NCI-H446 (cell line): ENCODE data around the gene MRPL14.
A peak's percentile ranks its signal among the peaks of the same experiment; 100 is the strongest.
"Not testable (repeated sequence)": the region's sequence is repeated elsewhere in the genome, so short reads cannot be mapped to it uniquely, and the experiment has no call there.

Source experiments
- DNase-seq, 2 experiments: peaks; one replicate each; lab custom pipeline; 2025; lab: John Stamatoyannopoulos, UW

Gene MRPL14

GRCh38 chr6:44097782-44098317 is 29.4 kb downstream of the MRPL14 start:
- no peak for DNase-seq

- DNase-seq: peak; percentile 57 to 73
These were observed 30.6 kb downstream of the MRPL14 start for GRCh38 chr6:44096612-44097011.

GRCh38 chr6:44095243-44095623 is 32.0 kb downstream of the MRPL14 start:
- not testable (repeated sequence) for DNase-seq

- DNase-seq: no peak
These were observed 32.6 kb downstream of the MRPL14 start for GRCh38 chr6:44094403-44095242.

- DNase-seq: no peak
These were observed 33.4 kb downstream of the MRPL14 start for GRCh38 chr6:44093750-44094402.

GRCh38 chr6:44093066-44093465 is 34.2 kb downstream of the MRPL14 start:
- DNase-seq: no peak

- DNase-seq: no peak
These were observed 35.0 kb downstream of the MRPL14 start for GRCh38 chr6:44091981-44092884.

GRCh38 chr6:44091356-44091755 is 35.9 kb downstream of the MRPL14 start:
- DNase-seq: not testable (repeated sequence)

GRCh38 chr6:44090465-44090864 is 36.8 kb downstream of the MRPL14 start:
- DNase-seq: no peak

GRCh38 chr6:44088827-44089590 is 38.2 kb downstream of the MRPL14 start:
- DNase-seq: no peak

- no peak for DNase-seq
These were observed 39.6 kb downstream of the MRPL14 start for GRCh38 chr6:44087623-44088022.

GRCh38 chr6:44086931-44087574 is 40.2 kb downstream of the MRPL14 start:
- no peak for DNase-seq

GRCh38 chr6:44085219-44085618 is 42.0 kb downstream of the MRPL14 start:
- no peak for DNase-seq

- DNase-seq: no peak
These were observed 42.8 kb downstream of the MRPL14 start for GRCh38 chr6:44084231-44085014.

GRCh38 chr6:44082872-44083321 is 44.4 kb downstream of the MRPL14 start:
- no peak for DNase-seq

GRCh38 chr6:44081753-44082152 is 45.5 kb downstream of the MRPL14 start:
- DNase-seq: no peak

- DNase-seq: no peak
These were observed 46.4 kb downstream of the MRPL14 start for GRCh38 chr6:44080561-44081521.

- DNase-seq: no peak
These were observed 47.6 kb downstream of the MRPL14 start for GRCh38 chr6:44079672-44080071.
